ENCODE measurements around the gene RFC5.

Gene RFC5

DNA sequence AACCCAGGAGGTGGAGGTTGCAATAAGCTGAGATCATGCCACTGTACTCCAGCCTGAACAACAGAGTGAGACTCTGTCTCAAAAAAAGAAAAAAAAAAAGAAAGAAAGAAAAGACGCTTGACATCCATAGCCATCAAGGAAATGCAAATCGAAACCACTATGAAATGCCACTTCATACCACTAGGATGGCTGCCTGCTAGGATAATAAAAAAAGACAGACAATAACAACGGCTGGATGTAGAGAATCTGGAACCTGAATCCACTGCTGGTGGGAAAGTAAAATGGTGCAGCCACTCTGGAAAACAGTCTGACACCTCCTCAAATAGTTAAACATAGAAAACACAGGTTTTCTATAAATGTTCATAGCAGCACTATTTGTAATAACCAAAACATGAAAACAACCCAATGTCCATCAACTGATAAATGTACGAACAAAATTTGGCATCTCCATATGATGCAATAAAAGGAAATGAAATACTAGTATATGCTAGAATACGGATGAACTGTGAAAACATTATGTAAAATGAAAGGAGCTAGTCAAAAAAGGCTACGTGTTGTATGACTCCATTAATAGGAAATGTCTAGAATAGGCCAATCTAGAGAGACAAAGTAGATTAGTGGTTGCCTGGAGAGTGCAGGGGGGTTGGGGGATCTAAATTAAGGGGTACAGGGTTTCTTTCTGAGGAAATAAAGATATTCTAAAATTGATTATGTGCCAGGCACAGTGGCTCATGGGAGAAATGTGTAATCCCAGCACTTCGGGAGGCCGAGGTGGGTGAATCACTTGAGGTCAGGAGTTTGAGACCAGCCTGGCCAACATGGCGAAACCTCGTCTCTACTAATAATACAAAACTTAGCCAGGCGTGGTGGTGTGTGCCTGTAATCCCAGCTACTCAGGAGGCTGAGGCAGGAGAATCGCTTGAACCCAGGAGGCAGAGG lies 34.7 kb downstream of the RFC5 start:
- no peak for DNase-seq (ENCODE audit: low read depth in 4 of 4, low spot score in 1 of 4)

DNA sequence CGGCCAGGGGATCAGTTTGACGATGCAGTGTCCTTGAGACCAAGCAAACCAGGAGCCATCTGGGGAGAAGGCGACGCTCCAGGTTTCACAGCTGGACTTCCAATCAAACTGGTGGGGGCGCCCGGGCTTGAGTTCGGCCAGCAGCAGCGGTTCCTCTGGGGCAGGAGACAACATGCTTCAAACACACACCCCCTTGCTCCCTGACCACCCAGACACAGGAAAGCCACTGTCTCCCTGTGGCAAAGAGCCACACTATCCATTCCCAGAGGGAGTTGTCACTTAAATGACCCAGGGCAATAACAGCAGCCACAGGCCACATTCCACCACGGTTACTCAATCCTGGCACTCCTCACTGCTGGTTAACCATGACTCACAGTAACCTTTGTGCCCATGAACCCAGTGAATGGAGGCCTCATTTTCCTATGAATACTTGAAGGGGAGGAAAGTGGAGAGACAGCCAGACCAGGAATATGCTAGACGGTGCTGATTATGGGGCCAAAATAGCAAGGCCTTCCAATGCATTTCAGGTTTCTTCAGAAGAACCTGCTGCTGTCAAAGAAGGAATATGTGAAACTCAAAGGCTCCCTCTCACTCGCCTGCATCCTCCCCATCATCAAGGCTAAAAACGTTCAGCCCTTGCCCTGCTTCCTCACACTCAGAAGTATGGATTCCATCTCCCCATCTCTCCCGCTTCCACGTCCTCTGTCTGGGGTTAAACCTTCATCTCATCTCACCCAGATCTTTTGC lies 36.0 kb downstream of the RFC5 start:
- no peak for DNase-seq (ENCODE audit: low read depth in 4 of 4, low spot score in 1 of 4)

DNA sequence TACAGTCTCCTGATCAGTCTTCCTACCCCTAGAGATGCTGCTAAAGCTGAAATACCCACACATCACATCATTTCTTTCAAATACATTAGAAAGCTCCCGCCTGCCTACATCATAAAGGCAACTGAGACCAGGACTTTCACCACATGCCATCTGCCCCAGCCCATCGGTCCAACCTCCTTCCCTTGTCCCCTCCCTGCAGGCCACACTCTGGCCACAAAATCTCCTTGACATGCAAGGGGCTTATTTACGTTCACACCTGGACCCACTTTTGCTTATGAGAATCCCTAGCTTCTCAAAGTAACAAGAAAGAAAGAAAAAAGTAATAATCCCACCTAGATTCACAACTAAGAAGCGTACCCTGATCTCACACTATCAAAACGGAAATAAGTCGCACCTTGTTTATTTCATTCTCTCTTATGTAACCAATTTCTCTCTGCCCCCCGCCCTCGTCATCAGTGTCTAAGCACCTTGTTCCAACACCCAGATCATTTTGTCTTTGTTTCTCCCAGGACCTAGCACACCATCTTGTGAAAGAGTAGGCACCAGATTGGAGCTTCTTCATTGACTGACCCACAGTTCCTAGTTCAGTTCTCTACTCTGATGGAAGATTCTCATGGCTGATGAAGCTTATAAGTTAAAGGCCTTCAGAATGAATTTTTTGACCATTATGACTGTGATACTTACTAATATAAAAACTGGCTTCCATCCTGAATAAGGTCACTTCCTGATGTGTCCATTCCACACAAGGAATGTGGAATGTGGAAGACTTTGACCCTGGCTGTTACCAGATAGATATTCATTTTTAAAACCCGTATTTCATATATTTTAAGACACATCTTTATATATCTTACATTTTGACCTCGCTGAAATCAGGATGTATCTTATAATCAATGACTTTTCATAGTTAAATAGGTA lies 36.8 kb downstream of the RFC5 start:
- no peak for DNase-seq (ENCODE audit: low read depth in 4 of 4, low spot score in 1 of 4)

DNA sequence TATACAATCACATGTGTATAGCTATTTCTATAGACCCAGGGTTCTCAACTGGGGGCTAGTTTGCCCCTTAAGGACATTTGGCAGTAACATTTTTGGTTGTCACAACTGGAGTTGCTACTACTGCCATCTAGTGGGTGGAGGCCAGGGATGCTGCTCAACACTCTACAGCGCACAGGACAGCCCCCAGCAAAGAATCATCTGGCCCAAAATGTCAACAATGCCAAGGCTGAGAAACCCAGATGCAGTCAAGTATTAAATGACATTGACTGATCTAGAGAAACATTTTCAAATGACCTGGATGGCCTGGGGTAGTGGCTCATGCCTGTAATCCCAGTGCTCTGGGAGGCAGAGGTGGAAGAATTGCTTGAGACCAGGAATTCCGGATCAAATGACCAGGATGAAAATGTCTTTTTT lies 38.6 kb downstream of the RFC5 start:
- peak; percentile 47 to 64 (median 53) for DNase-seq (ENCODE audit: low read depth in 4 of 4, low spot score in 1 of 4)

DNA sequence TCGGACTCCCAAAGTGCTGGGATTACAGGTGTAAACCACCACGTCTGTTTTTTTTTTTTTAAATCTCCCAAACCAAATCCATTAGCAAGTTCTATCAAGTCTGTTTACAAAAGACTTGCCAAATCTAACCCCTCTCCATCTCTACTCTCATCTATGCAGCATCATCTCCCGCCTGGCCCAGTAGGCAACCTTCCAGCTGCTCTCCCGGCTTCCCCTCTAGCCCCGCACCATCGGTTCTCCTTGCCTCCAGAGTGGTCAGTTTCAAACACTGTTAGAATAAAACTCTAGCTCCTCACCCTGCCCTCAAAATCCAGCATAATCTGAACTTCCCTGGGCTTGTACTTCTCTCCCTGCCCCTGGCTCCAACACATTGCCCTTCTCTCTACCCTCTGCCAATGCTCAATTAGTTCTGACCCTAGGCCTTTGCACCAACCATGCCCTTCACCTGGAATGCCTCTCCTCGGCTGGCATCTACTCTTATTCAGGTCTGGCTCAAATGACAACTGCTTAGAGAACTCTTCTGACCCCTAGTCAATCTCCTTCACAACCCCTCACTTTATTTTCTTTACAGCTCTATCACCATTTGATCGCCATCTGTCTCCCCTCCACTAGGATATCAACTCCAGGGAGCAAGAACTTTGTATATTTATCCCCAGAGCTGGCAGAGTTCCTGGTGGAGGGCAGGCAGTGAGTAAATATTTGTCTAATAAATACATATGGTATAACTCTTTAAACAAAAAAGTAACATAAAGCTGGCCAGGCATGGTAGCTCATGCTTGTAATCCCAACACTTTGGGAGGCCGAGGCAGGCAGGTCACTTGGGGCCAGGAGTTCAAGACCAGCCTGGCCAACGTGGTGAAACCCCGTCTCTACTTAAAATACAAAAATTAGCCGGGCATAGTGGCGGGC lies 39.6 kb downstream of the RFC5 start:
- no peak for DNase-seq (ENCODE audit: low read depth in 4 of 4, low spot score in 1 of 4)

DNA sequence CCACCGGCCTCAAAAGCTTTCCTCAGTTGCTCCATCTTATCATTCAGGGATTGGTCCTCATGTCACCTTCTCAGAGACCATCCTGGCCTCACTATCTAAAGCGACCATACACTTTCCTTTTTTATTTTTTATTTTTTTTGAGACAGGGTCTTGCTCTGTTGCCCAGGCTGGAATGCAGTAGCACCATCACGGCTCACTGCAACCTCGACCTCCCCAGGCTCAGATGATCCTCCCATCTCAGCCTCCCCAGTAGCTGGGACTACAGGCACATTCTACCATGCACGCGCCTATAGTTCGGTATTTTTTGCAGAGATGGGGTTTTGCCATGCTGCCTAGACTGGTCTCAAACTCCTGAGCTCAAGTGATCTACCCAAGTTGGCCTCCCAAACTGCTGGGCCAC lies 41.7 kb downstream of the RFC5 start:
- no peak for DNase-seq (ENCODE audit: low read depth in 4 of 4, low spot score in 1 of 4)

DNA sequence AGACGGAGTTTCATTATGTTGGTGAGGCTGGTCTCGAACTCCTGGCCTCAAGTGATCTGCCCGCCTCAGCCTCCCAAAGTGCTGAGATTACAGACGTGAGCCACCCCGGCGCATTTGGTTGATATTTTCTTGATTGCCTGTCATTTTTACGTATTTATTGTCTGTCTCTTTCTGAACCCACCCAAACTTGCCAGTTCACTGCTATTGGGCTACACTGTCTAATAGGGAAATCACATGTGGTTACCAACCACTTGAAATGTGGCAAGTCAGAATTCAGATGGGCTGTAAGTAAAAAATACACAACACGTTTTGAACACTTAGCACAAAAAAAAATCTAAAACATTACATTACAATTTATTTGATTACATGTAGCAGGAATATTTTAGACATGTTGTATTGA lies 42.4 kb downstream of the RFC5 start:
- DNase-seq (ENCODE audit: low read depth in 4 of 4, low spot score in 1 of 4): no peak

DNA sequence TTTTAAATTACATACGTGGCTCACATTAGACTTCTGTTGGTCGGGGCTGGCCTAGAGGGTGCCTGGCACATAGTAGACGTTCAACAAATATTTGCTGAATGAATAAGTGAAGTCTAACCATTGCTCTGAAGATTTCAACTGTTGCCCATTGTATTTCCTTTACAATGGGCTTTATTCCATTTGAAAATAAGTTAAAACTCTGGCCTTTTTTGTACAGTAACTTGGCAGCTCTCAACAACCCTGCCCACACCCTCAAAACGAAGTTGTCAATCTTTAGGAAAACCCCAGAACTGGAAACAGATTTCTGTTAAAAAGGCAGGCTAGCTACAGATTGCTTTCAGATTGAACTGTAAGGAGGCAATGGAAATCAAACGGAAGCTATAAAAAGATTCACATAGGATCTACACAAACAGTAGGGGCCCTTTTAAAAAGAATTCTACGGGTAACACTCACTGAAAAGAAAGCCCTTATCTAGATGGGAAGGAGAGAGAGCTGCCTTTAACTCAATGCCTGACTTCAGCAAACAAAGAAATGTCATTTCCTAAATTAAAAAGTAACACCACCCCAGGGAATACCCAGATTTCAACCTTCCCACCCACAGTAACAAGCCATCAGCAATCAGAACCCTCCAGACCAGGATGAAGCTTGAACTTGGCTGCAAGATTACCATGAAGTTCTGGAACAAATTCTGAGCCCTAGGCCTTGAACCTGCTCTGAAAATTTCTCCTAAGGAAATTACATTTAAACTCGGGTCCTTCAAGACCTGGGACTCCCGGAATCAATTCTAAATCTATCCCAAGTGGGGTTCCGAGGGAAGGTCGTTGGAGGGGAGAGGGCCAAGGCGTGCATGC lies 43.1 kb downstream of the RFC5 start:
- DNase-seq (ENCODE audit: low read depth in 4 of 4, low spot score in 1 of 4): no peak

DNA sequence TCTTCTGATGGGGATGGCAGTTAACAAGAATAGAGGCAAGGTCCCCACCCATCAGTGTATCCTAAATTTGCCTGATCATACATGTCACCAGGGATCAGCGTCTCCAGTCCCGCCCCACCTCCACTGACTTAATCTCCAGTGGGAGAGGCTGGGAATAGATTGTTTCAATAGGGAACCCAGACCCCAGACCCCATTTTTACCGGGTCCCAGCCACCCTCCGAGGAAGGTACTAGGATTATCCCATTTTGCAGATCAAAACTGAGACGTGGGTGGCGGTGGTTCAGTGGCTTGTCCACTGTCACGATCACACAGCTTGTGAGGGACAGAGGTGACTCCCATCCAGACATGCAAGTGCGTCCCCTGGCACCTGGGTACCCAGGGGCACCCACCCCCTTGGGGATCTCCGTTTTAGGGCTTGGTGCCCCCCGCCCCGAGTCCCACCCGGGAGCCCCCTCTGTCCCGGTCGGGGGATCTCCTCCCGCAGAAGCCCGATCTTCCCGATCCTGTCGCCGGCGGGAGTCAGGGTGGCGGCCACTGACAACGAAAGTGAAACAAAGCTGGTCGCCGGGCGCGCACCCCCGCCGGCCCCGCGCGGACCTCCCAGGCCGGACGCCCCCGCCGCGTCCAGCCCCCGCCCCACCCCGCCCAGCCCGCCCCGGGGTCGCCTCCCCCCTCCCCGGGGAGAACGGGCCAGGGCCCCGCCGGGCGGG lies 44.0 kb downstream of the RFC5 start:
- no peak for DNase-seq (ENCODE audit: low read depth in 4 of 4, low spot score in 1 of 4)

DNA sequence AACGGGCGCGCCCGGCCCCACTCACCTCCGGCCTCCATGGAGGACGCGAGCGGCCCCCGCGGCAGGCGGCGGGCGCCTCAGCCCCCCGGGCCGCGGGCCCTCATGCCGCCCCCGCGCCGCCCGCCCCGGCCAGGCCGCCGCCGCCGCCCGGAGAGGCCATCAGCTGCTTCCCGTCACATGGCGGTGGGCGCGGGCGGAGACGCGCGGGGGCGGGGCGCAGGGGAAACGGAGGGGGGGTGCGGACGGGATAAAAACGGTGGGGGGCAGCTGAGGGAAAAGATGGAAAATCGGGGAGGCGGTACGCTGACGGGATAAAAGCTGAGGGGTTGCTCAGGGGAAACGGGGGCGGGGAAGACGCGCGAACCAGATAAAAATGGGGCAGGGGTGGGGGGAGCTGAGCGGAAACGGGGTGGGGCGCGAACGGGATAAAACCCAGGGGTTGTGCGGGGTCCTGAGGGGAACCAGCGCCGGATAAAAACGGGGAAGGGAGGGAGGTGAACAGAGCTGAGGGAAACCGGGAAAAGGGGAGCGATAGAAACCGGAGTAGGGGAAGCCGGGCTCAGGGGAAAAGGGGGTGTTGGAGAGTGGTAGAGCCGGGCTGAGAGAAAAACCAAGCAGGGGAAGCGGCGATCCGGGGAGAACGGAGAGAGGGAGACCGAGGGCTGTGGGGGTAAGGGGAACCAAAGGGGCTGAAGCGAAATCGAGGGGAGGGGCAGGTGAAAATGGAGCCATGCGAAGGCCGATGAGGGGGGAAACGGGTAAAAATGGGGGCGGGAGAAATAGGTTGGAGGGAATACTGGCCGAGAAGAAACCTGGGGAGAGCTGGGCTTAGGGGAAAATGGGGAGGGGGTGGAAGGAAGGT lies 44.7 kb downstream of the RFC5 start, which contains the start of gene WSB2:
Gene WSB2 (minus strand): TSS at position 169 of the 862 bp plus-strand sequence. CDS start 131 bp downstream, at position 38.
- DNase-seq (ENCODE audit: low read depth in 4 of 4, low spot score in 1 of 4): peak in 3 of 4 experiments; percentile 28 to 53 (median 39)

DNA sequence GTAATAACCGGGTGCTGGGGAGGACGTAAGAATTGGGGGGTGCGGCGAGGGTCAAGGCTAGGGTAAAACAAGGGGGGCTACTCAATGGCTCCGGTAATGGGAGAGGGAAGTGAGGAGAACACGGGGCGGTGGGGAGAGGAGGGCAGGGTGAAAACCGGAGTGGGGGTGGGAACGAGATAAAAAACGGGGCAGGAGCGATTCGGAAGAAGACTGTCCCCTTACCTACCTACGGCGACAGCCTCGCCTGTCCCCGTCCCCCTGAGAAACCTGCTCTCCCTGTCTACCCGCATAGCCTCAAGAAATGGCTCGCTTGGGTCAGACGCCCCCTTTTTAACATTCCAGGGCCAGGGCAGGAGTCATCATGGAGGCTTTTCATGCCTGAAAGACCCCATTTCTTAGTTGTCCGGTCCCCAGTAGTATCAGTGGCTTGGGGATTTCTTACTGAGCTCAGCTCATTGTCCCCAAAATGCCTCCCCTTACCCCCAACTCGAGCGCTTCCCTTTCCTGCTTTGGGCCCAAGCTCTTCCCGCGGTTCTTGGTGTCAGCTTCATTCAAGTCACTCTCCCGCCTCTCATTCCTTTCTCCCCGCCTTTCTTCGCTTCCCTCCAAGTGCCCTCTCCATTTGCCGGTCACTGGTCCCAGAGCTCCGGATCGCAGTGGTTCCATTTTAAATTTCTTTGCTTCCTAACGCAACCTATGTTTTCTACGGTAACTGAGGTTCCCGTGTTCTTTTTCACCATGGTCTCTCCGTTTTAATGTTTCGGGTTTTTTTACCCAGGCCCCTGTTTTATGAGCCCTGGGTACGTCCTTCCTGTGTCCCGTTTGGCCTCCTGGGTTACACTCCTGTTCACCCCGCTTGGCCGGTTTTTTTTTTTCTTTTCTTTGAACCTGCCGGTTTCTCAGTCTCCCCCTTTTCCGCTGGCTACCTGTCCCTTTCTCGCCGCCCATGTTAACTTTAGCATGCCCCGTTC lies 45.7 kb downstream of the RFC5 start:
- DNase-seq (ENCODE audit: low read depth in 4 of 4, low spot score in 1 of 4): no peak

DNA sequence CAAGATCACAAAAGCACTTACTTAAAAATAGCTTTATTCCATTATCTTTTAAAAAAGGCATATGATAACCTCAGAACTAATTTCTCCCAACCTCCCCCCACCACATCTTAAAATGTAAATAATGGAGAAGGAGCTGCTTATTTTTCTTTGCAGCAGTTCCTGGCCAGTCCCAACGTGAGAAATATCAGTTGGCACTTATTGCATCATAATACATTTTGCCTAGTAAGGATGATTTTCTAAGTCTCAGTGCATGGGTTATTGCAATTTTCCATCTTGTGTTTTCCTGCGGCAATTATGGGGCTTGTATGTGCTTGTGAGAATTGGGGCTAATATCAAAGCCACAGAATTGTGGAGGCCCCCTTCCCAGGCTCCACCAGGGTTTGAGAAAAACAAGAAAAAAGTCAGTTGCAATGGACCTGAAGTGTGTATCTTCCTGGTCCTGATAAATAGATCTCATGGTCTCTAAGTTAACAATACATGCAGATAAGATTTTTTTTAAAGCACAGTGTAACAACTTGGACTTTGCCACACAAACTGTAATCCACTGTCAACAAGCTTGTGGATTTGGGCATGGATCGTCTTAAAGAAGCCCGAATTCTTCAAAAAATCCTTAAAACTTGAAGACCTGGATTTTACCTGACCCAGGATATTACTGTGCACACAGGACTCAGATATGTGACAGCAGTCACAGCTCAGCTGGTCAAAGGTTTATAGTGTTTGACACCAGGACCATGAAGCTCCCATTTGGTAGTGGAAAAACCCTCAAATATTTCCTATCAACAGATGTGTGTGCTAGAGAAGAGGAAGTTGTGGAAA lies 47.3 kb downstream of the RFC5 start:
- no peak for DNase-seq (ENCODE audit: low read depth in 4 of 4, low spot score in 1 of 4)

DNA sequence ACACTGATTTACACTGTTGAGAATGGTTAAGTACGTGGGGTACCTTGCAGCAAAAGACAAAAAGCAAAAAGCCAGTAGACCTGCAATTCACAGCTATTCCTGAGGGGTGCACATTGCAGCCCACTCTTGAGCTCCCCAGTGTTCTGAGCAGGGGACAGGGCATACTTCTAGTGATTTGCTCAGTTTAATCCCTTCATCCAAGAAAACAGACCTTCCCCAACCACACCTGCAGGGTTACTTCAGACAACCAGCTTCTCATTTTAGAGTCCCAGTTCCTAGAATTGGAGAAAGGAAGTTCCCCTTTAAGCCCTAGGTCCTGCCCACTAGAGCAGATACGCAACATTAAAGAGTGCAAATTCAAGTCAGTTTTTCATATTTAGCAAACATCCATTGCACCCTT lies 48.1 kb downstream of the RFC5 start:
- no peak for DNase-seq (ENCODE audit: low read depth in 4 of 4, low spot score in 1 of 4)

DNA sequence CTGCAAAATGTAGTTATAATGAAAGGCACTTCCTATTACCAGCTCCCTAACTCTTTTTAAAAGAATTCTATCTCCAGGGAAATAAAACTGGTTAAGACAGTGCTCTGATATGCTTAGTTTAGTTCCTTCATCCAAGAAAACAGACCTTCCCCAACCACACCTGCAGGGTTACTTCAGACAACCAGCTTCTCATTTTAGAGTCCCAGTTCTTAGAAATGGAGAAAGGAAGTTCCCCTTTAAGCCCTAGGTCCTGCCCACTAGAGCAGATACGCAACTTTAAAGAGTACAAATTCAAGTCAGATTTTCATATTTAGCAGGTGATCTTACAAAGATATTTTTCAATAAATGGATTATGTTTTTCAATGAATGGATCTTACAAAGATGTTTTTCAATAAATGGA lies 48.9 kb downstream of the RFC5 start:
- DNase-seq (ENCODE audit: low read depth in 4 of 4, low spot score in 1 of 4): no peak

DNA sequence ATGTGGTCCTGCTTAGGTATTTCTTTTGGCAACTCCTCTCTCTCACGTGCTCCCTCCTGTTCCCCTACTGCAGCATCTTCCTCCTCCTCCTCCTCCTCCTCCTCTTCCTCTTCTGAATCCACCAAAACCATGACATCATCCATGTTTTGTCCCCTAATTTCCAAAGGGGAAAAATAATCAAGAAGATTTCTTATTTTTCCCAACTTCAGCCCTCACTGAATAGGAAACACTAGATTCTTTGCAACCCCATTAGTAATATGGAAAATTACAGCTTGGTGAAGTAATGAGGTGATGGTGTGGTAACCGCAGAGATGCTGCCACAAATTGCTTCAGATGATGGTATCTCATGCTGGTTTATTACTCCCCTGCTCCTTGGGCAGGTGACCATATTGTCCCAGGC lies 51.9 kb downstream of the RFC5 start:
- DNase-seq (ENCODE audit: low read depth in 4 of 4, low spot score in 1 of 4): no peak

DNA sequence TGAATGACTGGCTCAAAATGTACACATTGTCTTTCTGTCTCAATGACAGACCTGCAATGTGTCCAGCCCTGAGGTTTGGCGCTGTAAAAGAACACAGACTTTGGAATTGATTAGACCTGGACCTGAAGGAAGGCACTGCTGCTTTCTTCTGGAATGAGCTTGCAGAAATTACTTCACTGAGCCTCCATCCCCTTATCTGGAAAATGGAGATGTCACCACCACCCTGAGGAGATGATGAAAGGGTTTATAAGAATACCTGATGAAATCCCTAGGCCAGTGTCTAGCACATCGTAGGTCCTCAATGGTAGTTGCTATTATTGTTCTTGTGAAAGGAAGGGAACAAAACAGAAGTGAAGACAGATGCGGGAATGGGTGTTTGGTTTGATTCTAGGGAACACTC lies 54.1 kb downstream of the RFC5 start:
- no peak for DNase-seq (ENCODE audit: low read depth in 4 of 4, low spot score in 1 of 4)
